ENCODE measurements around the gene NUP88.
"Not testable (repeated sequence)": the region's sequence is repeated elsewhere in the genome, so short reads cannot be mapped to it uniquely, and the experiment has no call there.

The NUP88 gene

DNA sequence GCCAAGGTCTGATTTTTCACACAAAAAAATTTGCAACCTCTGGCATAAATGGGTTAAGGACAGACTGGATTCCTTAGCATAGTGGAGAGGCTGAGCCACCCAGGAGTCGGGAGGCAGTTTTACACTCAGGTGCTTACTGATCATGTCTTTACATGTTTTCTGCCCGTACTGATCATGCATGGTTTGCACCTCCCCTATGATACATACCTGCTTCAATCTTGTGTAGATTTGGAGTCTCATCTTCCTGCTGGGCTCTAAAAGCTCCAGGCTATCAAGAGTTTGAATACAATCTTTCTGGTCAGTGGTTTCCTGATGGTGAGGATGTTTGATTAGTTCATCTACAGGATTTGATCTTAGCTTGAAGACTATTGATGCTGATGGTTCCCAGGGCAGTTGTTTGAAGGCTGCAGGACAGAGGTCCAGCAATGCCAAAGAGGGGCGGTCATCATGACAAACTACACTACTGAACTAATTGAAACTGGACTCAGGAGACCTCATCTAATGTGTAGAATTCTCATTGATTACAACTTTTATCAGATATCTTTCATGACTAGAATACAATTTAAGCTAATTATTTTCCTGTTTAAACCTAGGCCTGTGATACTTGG, 12.6 kb upstream of the NUP88 start:
- DNase-seq (ENCODE audit: low read depth), result no peak
- H3K4me3 ChIP-seq (ENCODE audit: low read depth, low read length), result no peak overlapping the region
- TF ChIP-seq, protein P1, sequence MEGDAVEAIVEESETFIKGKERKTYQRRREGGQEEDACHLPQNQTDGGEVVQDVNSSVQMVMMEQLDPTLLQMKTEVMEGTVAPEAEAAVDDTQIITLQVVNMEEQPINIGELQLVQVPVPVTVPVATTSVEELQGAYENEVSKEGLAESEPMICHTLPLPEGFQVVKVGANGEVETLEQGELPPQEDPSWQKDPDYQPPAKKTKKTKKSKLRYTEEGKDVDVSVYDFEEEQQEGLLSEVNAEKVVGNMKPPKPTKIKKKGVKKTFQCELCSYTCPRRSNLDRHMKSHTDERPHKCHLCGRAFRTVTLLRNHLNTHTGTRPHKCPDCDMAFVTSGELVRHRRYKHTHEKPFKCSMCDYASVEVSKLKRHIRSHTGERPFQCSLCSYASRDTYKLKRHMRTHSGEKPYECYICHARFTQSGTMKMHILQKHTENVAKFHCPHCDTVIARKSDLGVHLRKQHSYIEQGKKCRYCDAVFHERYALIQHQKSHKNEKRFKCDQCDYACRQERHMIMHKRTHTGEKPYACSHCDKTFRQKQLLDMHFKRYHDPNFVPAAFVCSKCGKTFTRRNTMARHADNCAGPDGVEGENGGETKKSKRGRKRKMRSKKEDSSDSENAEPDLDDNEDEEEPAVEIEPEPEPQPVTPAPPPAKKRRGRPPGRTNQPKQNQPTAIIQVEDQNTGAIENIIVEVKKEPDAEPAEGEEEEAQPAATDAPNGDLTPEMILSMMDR (IDR thresholded peaks at IDR 0.05; ENCODE audit: control insufficient read depth, extremely low read depth, insufficient read depth), result no peak

DNA sequence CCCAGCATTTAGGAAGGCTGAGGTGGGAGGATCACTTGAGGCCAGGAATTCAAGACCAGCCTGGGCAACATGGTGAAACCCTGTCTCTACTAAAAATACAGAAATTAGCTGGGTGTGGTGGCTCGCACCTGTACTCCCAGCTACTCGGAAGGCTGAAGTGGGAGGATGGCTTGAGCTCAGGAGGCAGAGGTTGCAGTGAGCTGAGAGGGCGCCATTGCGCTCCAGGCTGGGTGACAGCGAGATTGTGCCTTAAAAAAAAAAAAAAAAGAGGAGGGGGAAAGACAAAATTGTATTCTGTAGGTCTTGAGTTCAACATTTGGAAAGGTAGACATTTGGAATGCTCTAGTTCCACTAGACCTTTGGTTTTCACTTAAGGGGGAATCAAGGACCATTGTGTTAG, 11.8 kb upstream of the NUP88 start:
- not testable (repeated sequence) for H3K4me3 ChIP-seq (ENCODE audit: low read depth, low read length); DNase-seq (ENCODE audit: low read depth)

DNA sequence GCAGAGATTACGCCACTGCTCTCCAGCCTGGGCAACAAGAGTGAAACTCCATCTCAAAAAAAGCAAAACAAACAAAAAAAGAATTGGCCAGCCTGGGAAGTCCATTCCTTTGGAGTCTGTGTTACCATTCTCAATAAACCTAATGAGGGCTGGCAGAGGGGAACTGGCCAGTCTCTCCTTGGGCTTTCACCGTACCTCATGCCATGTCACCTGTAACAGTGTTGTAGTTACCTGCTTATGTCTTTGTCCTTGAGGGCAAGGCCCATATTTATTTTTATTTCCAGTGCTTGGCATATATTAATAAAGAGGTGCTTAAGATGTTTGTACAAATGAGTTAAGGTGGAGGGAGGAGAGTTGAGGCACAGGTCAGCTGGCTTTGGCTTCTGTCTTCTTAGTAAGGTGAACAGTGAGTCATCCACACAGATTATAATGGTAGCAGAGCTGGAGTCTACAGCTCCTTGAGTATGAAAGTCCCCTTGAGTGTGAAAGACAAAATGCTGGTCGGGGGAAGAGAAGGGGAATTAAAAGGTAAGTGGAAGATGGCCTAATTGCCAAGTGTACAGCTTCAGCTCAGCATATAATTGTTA, 11.0 kb upstream of the NUP88 start:
- no peak overlapping the region for H3K4me3 ChIP-seq (ENCODE audit: low read depth, low read length)
- DNase-seq (ENCODE audit: low read depth), result no peak
- TF ChIP-seq, protein P1 (IDR thresholded peaks at IDR 0.05; ENCODE audit: control insufficient read depth, extremely low read depth, insufficient read depth), result no peak

DNA sequence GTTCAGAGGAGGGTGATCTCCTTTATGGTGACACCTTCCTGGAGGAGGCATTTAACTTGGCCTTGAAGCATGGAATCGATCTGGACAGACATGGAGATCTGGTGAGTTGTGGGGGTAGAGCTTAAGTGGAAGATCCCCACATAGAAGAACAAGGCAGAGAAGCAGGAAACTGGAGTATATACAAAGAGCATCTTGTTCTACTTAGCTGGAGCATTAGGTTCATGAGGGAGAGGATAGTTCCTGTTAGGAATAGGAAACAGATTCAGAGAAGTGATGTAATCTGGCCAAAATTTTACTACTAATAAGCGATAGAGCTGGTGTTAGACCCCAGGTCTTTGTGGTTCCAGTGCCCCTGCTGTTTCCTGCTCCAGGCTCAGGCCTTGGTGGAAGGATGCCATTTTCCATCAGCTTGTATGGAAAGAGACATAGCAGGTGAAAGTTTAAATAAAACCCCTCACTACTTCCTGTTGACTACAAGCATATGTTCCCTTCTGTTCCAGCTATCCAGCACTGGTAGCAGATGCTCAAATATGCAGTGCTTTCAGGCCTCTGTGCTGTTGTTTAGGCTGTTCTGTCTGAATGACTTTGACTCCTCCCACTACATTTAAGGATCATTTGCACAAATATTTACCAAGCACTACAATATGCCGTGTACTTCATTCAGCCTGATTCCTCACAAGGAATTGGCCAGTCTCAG, 9.9 kb upstream of the NUP88 start:
- TF ChIP-seq, protein P1 (IDR thresholded peaks at IDR 0.05; ENCODE audit: control insufficient read depth, extremely low read depth, insufficient read depth), result no peak
- no peak overlapping the region for H3K4me3 ChIP-seq (ENCODE audit: low read depth, low read length)
- no peak for DNase-seq (ENCODE audit: low read depth)

DNA sequence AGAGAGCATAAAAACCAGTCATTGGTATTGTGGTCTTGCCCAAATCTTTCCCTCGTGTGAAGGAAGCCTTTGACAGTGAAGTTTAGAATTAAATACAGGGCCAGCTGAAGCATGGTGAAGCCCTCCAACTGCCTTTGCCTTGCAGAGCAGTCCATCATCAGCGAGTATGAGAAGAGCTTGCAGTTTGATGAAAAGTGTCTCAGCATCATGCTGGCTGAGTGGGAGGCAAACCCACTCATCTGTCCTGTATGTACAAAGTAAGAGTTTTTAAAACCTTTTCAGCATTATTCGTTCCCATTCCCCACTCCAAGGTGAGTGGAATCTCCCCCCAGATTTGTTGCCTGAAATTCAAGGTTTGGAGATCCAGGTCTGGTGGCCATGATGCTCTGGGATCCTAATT, 6.4 kb upstream of the NUP88 start:
- TF ChIP-seq, protein P1 (IDR thresholded peaks at IDR 0.05; ENCODE audit: control insufficient read depth, extremely low read depth, insufficient read depth), result no peak
- DNase-seq (ENCODE audit: low read depth), result no peak
- H3K4me3 ChIP-seq (ENCODE audit: low read depth, low read length), result no peak overlapping the region

DNA sequence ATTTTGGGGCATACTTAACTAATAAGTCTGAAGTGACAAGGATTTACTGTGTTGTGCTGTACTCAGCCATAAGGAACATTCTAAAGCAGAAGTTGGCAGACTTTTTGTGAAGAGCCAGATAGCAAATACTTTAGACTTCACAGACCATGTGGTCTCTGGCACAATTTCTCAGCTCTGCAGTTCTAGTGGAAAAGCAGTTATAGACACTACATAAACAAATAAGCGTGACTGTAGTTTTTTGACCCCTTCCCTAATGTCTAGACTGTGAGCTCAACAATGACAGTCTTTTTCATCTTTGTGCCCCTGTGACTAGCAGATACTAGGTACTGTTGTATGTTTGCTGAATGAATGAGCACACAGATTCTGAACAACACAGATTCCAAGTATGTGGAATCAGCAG, 5.4 kb upstream of the NUP88 start:
- no peak for DNase-seq (ENCODE audit: low read depth)
- H3K4me3 ChIP-seq (ENCODE audit: low read depth, low read length), result no peak overlapping the region
- TF ChIP-seq, protein P1 (IDR thresholded peaks at IDR 0.05; ENCODE audit: control insufficient read depth, extremely low read depth, insufficient read depth), result no peak

DNA sequence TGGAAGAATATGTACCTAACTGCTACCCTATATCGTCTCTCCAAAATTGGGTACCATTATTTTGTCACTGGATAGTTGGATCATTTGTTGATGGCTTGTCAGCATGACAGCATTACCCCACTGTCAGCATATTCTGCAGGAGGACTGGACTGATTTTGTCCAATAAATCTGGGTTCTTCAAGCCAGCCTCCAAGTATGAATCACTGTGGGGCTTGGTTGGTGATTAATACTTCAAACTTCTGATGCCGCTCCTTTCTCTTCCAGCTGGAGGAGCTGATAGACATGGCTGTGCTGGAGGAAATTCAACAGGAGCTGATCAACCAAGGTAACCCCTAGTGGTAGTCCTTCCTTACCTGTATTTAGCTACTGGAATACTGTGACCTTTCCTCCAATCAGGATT, 3.0 kb upstream of the NUP88 start:
- no peak for DNase-seq (ENCODE audit: low read depth)
- TF ChIP-seq, protein P1 (IDR thresholded peaks at IDR 0.05; ENCODE audit: control insufficient read depth, extremely low read depth, insufficient read depth), result no peak
- H3K4me3 ChIP-seq (ENCODE audit: low read depth, low read length), result no peak overlapping the region

Data from LNCaP clone FGC (cell line).